SU-DHL-6 (cell line): ENCODE results near the gene AKT1.

Source experiments
- EZH2phosphoT487 ChIP-seq: fragments of 200-600 bp; sonication (generic), shearing (Covaris generic); conservative IDR thresholded peaks from 2 replicates; pipeline ENCODE4 v1.6.1; 2018; ENCODE audit warnings: mild to moderate bottlenecking, antibody characterized with exemption, low read length, moderate library complexity, mixed read lengths
- TF ChIP-seq, protein P1 (sequence below): fragments of 200-600 bp; sonication (generic); IDR thresholded peaks from one replicate; pipeline ENCODE4 v1.5.1; 2017; ENCODE audit warnings: antibody characterized with exemption, mild to moderate bottlenecking, low read length, moderate library complexity; ENCODE audit not compliant: insufficient read depth, poor library complexity, severe bottlenecking

DNA sequence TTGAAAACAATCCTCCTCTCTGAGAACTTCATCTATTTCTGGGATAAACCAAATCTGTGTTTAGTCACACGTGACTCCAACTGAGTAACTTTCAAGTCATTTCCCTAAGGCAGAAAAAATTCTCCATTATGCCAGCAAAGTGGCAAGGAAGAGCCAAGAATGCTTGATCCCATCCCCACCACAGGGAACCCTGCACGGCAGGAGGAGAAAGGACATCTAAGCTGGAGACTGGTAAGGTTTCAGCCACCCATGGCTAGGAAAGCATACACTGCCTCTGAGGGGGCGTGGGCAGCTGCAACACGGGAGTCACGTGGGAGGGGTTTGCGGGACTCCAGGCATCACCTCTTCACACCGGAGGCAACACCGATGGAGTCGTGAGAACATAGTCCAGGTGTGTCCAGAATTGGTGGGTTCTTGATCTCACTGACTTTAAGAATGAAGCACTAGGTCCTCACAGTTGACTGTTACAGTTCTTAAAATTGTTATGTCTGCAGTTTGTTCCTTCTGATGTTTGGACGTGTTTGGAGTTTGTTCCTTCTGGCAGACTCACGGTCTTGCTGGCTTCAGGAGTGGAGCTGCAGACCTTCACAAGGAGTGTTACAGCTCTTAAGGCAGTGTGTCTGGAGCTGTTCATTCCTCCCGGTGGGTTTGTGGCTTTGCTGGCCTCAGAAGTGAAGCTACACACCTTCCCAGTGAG is 45.3 kb downstream of the AKT1 start:
- TF ChIP-seq, protein P1, sequence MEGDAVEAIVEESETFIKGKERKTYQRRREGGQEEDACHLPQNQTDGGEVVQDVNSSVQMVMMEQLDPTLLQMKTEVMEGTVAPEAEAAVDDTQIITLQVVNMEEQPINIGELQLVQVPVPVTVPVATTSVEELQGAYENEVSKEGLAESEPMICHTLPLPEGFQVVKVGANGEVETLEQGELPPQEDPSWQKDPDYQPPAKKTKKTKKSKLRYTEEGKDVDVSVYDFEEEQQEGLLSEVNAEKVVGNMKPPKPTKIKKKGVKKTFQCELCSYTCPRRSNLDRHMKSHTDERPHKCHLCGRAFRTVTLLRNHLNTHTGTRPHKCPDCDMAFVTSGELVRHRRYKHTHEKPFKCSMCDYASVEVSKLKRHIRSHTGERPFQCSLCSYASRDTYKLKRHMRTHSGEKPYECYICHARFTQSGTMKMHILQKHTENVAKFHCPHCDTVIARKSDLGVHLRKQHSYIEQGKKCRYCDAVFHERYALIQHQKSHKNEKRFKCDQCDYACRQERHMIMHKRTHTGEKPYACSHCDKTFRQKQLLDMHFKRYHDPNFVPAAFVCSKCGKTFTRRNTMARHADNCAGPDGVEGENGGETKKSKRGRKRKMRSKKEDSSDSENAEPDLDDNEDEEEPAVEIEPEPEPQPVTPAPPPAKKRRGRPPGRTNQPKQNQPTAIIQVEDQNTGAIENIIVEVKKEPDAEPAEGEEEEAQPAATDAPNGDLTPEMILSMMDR: no peak
- no peak for TF ChIP-seq EZH2phosphoT487
